H1 (cell line): ENCODE data around the gene CFAP92.

Experiments used
- EGR1 ChIP-seq: IDR thresholded peaks from 2 replicates; pipeline ENCODE4 v1.6.1; 2011; ENCODE audit warnings: low read depth, low read length, borderline replicate concordance
- JUND ChIP-seq: IDR thresholded peaks from 2 replicates; pipeline ENCODE4 v1.6.1; 2011; ENCODE audit warnings: mild to moderate bottlenecking, improper control_type of control experiment, low read length
- POLR2A ChIP-seq, 2 experiments: IDR thresholded peaks; 1 replicate in 1 of 2; 2 replicates in 1 of 2; pipeline ENCODE4 v1.6.1; 2011; ENCODE audit warnings: low read depth in 2 of 2, low read length in 2 of 2, mild to moderate bottlenecking in 2 of 2; ENCODE audit errors: control extremely low read depth in 1 of 2
- RAD21 ChIP-seq, 2 experiments: IDR thresholded peaks in 1 of 2; conservative IDR thresholded peaks in 1 of 2; 2 replicates each; pipeline ENCODE4 v1.6.1; 2011; ENCODE audit warnings: low read depth in 2 of 2, low read length in 2 of 2, improper control_type of control experiment in 1 of 2, inconsistent platforms in 1 of 2, mild to moderate bottlenecking in 1 of 2, moderate library complexity in 1 of 2
- SRF ChIP-seq: IDR thresholded peaks from 2 replicates; pipeline ENCODE4 v1.6.1; 2011; ENCODE audit warnings: mild to moderate bottlenecking, low read depth, low read length, moderate library complexity
- YY1 ChIP-seq: IDR thresholded peaks from 2 replicates; pipeline ENCODE4 v1.6.1; 2011; ENCODE audit warnings: low read depth, mild to moderate bottlenecking, low read length
- TF ChIP-seq, protein P1 (sequence below), 3 experiments: IDR thresholded peaks; 1 replicate in 2 of 3; 2 replicates in 1 of 3; pipeline versions ENCODE4 v1.5.1 to v1.6.1; 2011; ENCODE audit warnings: low read length in 3 of 3, mild to moderate bottlenecking in 3 of 3, inconsistent platforms in 2 of 3, low read depth in 1 of 3, moderate library complexity in 1 of 3; ENCODE audit not compliant: insufficient read depth in 1 of 3; ENCODE audit errors: control extremely low read depth in 1 of 3
- TF ChIP-seq, protein P2 (sequence below): IDR thresholded peaks from 2 replicates; pipeline ENCODE4 v1.6.1; 2012; ENCODE audit warnings: inconsistent platforms

DNA sequence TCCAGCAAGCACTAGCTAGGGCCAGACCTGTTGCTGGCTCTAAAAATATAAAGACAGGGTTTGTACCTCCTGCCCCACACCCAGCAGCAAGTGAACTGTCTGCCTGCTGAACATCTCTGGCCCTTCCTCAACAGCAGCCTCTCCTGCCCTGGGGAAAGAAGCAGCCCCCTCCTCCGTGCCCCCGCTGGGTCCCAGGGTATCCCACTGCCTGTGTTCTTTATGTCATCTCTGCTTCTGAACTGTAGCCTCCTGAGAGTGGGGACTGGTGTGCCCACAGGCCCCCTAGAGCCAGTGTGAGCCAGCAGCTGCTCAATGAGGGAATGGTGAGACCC, 60.0 kb downstream of the CFAP92 start:
- TF ChIP-seq, protein P1, sequence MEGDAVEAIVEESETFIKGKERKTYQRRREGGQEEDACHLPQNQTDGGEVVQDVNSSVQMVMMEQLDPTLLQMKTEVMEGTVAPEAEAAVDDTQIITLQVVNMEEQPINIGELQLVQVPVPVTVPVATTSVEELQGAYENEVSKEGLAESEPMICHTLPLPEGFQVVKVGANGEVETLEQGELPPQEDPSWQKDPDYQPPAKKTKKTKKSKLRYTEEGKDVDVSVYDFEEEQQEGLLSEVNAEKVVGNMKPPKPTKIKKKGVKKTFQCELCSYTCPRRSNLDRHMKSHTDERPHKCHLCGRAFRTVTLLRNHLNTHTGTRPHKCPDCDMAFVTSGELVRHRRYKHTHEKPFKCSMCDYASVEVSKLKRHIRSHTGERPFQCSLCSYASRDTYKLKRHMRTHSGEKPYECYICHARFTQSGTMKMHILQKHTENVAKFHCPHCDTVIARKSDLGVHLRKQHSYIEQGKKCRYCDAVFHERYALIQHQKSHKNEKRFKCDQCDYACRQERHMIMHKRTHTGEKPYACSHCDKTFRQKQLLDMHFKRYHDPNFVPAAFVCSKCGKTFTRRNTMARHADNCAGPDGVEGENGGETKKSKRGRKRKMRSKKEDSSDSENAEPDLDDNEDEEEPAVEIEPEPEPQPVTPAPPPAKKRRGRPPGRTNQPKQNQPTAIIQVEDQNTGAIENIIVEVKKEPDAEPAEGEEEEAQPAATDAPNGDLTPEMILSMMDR (IDR thresholded peaks at IDR 0.05; ENCODE audit: control extremely low read depth in 1 of 3, insufficient read depth in 1 of 3, low read depth in 1 of 3, low read length in 3 of 3): no peak
- no peak for TF ChIP-seq JUND
- no peak for TF ChIP-seq YY1
- TF ChIP-seq EGR1: no peak
- TF ChIP-seq POLR2A (IDR thresholded peaks at IDR 0.05; ENCODE audit: control extremely low read depth in 1 of 2, low read depth in 2 of 2, low read length in 2 of 2): no peak
- TF ChIP-seq, protein P2, sequence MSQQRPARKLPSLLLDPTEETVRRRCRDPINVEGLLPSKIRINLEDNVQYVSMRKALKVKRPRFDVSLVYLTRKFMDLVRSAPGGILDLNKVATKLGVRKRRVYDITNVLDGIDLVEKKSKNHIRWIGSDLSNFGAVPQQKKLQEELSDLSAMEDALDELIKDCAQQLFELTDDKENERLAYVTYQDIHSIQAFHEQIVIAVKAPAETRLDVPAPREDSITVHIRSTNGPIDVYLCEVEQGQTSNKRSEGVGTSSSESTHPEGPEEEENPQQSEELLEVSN: no peak
- TF ChIP-seq SRF: no peak
- no peak for TF ChIP-seq RAD21 (IDR thresholded peaks at IDR 0.05 in 1 of 2, conservative IDR thresholded peaks at IDR 0.05 in 1 of 2; ENCODE audit: low read depth in 2 of 2, low read length in 2 of 2)
